Neuron (in vitro differentiated cells): ENCODE data around the gene ITGA1.
"Not testable (repeated sequence)": the region's sequence is repeated elsewhere in the genome, so short reads cannot be mapped to it uniquely, and the experiment has no call there.

ENCODE experiments used
- H2AFZ ChIP-seq: one replicate; pipeline ENCODE4 v1.6.1; 2013; ENCODE audit warnings: low read depth, mild to moderate bottlenecking, inconsistent platforms, low read length, moderate library complexity
- H3K27me3 ChIP-seq: one replicate; pipeline ENCODE4 v1.6.1; 2013; ENCODE audit warnings: low read length; ENCODE audit not compliant: insufficient read depth
- H3K36me3 ChIP-seq: one replicate; pipeline ENCODE4 v1.6.1; 2013; ENCODE audit warnings: low read length; ENCODE audit not compliant: insufficient read depth
- H3K4me1 ChIP-seq: one replicate; pipeline ENCODE4 v1.6.1; 2013; ENCODE audit warnings: low read length; ENCODE audit not compliant: insufficient read depth
- H3K4me3 ChIP-seq: 2 replicates; pipeline ENCODE4 v1.5.1; 2013; ENCODE audit warnings: mild to moderate bottlenecking, low read length, moderate library complexity
- H3K9me3 ChIP-seq: one replicate; pipeline ENCODE4 v1.6.1; 2013; ENCODE audit warnings: low read length

The ITGA1 gene

DNA sequence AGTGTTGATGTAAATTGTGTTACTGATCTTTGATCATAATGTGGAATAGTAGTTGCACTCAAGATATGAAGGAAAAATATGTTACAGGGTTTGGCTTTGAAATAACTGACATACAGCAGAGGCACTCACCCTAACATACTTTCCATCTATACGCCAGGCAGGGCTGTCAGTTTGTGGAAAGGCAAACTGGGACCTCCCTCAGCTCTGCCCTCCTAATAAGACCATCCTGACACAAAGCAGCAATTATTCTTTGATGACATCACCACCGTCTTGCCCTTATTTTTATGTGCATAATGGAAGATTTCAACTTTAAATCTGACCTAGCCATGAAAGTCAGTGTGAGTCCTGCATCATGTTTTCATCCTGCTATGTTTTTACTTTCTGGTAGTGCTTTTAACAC, 42.9 kb downstream of the ITGA1 start:
- Histone ChIP-seq H3K4me1 (peaks cover 2% of the 10 kb centered on the region), H3K9me3 (no peaks in the 10 kb centered on the region), H3K27me3 (no peaks in the 10 kb centered on the region), H2AFZ (no peak overlapping the region), H3K36me3 (no peaks in the 10 kb centered on the region), H3K4me3 (no peak overlapping the region)

DNA sequence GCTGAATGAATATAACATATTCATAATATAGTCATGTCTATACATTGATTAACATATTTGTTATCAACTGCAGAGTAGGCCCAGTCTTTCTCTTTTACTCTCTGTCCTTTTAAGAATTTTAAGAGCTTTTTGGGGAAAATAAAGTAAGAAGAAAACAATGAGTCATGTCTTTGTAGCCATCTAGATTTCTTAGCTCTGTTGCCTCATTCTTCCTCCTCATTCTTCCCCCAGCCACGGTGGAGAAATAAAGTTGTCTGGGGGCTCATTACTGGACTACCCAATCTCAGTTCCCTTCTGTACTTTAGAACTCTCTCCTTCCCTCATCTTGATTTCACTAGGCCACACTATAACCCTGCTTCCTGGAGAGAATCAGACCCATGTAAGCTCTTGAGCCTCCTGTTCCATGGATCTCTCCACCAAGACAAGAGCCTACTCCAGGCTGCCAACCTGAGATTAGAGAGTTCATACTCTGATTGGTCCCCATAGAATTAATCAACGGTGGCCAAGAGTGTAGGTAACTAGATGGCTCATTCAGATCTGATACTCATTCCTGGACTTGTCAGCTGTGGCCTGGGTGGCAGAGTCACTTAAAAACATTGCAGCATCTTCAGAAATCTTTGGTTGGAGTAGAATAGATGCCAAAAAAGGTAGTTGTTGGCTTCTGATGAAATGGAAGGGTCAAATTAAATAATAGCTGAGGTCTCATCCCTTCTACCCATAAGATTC, 44.2 kb downstream of the ITGA1 start:
- Histone ChIP-seq H3K36me3 (no peaks in the 10 kb centered on the region), H3K4me3 (no peak overlapping the region), H3K27me3 (no peaks in the 10 kb centered on the region), H3K9me3 (no peaks in the 10 kb centered on the region), H3K4me1 (peaks cover 2% of the 10 kb centered on the region), H2AFZ (no peak overlapping the region)

DNA sequence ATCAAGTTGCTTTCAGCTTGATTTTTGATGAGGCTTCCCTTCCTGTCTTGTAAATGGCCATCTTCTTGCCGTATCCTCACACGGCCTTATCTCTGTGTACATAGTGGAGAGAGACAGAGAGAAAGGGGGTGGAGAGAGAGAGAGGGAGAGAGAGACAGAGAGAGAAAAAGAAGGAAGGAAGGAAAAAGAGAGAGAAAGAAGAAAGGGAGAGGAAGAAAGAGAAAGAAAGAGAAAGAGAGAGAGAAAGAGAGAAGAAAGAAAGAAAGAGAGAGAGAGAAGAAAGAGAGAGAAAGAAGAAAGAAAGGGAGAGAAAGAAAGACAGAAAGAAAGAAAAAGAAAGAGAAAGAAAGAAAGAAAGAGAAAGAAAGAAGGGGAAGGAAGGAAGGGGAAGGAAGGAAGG, 46.6 kb downstream of the ITGA1 start:
- no peaks in the 10 kb centered on the region for H3K27me3 ChIP-seq
- peaks cover 2% of the 10 kb centered on the region for H3K4me1 ChIP-seq
- H3K4me3 ChIP-seq, result no peak overlapping the region
- no peak overlapping the region for H2AFZ ChIP-seq
- no peaks in the 10 kb centered on the region for H3K36me3 ChIP-seq
- H3K9me3 ChIP-seq, result no peaks in the 10 kb centered on the region

DNA sequence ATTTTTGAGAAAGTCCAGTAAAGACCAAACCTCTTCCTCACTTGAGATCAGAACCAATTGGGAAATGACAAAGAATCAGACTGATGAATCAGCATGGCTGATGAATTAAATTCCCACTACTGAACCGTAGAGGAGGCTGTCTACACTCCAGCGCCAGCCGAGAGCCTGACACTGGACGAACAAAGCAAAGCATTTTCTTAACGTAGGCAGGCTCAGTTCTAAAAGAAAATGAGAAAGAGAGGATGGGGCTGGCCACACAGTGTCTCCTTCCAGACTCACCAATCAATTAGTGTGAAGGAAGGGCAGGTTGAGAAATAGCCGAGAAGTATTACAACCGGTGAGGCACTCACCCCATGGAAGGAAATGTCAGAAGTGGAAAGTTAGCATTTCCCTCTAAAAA, 49.4 kb downstream of the ITGA1 start:
- Histone ChIP-seq H3K9me3 (no peaks in the 10 kb centered on the region), H3K27me3 (no peaks in the 10 kb centered on the region), H3K4me1 (peaks cover 4% of the 10 kb centered on the region), H3K36me3 (no peaks in the 10 kb centered on the region), H3K4me3 (no peak overlapping the region), H2AFZ (peak overlapping the region; percentile 88)

DNA sequence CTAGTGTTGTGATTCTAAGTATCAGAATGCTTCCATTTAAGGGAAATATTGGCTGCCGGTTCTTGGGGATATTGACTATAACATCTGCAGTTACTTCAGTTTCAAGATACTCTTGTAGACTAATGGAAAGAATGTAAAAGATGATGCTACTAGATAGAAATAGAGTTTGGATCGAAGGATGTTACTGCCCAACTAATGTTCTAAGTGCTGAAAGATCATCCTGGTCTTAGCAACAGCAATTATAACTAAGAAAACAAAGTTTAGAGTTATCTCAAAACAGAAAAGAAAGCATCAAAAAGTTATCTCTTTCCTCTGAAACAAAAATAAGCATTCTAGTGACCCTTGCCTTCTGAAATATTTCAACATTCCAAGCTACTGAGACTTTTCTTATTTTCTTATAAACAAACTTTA, 49.9 kb downstream of the ITGA1 start:
- Histone ChIP-seq H3K4me1 (peaks cover 4% of the 10 kb centered on the region), H3K9me3 (no peaks in the 10 kb centered on the region), H3K4me3 (no peak overlapping the region), H3K36me3 (no peaks in the 10 kb centered on the region), H3K27me3 (no peaks in the 10 kb centered on the region), H2AFZ (peak overlapping the region; percentile 88)

DNA sequence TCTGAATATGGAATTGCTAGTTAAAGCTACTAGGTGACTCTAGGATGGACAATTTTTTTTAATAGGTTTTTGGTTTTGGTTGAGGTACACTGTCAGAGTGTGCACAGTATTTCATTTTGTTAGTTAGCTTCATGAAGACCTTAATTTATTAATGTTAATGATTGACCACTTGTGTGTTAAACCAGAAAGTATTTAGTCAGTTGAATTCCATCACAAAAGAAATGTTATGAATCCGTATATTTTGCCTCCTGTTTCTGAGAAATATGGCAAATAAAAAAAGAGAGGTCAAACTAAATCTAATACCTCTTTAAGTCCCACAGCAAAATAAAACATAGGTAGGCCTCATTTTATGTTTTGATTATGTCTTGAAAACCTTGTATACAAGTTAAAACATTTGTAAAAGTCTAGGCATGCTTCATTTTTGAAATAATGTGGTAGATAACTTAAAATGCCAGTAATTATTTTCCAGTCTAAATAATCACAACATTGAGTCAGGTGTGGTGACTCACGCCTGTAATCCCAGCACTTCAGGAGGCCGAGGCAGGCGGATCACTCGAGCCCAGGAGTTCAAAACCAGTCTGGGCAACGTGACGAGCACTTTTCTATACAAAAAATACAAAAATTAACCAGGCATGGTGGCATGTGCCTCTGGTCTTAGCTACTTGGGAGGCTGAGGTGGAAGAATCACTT, 50.8 kb downstream of the ITGA1 start:
- Histone ChIP-seq H3K9me3 (no peaks in the 10 kb centered on the region), H3K27me3 (no peaks in the 10 kb centered on the region), H3K4me3 (no peak overlapping the region), H3K36me3 (no peaks in the 10 kb centered on the region), H2AFZ (no peak overlapping the region), H3K4me1 (peaks cover 4% of the 10 kb centered on the region)

DNA sequence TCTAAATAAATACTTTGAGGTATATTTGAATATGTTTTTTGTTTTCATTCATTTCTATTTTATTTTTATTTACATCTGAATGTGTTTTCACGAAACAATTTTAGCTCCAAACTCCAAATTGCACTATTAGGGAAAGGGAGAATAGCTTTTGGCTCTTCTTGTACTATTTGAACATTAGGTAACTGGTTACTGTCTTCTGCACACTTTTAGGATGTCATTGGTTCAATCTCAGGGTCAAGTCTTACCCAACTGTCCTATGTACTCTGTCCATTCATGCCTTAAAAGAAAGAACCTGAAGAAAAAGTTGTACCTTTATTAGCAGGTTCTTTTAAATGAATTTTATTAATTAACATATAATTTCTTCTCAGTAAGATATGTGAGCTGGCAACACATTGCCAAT, 51.6 kb downstream of the ITGA1 start:
- Histone ChIP-seq H3K9me3 (no peaks in the 10 kb centered on the region), H2AFZ (no peak overlapping the region), H3K4me3 (no peak overlapping the region), H3K36me3 (no peaks in the 10 kb centered on the region), H3K4me1 (peaks cover 4% of the 10 kb centered on the region), H3K27me3 (no peaks in the 10 kb centered on the region)

DNA sequence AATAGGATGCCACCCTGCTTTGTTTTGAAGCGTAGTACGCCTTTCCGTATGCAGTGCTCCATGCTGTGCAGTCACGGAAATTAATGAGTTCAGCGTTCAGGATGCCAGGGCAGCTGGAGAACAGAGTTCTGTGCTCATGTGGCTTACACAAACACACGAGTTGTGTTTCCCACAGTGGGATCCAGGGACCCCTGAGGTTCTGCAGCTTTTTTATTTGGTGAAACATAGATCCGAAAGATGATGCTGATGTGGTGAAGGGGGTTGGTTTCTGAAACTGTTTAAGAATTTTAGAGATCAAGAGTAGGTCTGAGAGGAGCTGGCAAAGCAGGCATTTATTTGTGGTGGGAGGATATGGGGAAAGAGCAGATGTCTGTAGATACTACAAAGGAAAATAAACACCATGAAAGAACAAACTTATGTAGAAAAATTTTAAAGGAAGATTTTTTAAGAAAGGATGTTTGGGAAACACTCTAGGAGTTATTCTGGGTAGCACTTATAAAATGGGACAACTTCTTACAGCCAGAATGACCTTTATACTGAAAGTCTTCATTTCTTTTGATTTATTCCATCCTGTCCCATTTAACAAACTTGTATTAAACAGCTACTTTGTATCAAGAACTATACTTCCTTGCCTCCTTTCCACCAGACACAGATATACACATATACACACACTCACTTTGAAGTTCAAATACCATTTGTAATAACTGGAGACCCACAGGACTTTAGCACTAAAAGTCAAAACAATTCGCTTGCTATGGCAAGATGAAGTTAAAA, 52.7 kb downstream of the ITGA1 start:
- Histone ChIP-seq H3K27me3 (no peaks in the 10 kb centered on the region), H3K36me3 (no peaks in the 10 kb centered on the region), H2AFZ (no peak overlapping the region), H3K9me3 (no peaks in the 10 kb centered on the region), H3K4me3 (no peak overlapping the region), H3K4me1 (peaks cover 4% of the 10 kb centered on the region)

DNA sequence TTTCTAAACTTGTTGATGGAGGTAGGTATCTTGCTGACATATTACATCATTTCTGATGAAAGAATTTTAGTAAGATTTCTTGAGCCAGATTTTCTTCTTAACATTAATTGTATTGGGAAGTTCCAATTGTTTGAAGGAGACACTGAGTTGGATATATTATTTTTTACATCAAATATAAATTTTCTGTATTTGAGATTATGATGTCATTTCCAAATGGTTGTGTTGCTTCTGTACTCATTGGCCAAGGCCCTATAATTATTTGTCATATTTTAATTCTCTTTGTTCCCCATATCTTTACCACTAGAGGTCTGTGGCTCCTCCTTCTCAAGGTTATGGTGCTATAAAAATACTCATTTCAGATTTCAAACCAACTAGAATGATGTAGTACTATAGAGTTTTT, 53.4 kb downstream of the ITGA1 start:
- Histone ChIP-seq H3K4me1 (peaks cover 4% of the 10 kb centered on the region), H3K9me3 (no peaks in the 10 kb centered on the region), H2AFZ (no peak overlapping the region), H3K27me3 (no peaks in the 10 kb centered on the region), H3K36me3 (no peaks in the 10 kb centered on the region), H3K4me3 (no peak overlapping the region)

DNA sequence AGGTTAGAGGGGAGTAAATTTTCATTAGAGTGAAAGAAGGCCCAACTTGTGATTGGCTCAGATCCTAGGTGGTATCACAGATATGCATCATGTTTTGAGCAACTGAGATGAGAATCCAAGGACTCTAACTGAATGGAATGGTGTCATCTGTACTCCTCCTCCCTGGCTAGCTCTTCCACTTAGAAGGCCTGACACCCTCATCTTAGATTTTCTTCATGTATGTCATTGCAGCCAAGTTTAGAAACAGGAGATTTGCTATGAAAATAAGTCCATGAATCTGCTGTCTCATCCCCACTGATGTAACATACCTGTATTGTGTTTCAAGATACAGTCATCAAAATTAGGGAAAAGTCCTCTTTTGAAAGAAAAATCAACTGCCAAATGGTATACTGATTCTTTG, 54.4 kb downstream of the ITGA1 start:
- Histone ChIP-seq H3K9me3 (no peaks in the 10 kb centered on the region), H3K36me3 (no peaks in the 10 kb centered on the region), H3K4me1 (peaks cover 4% of the 10 kb centered on the region), H3K27me3 (no peaks in the 10 kb centered on the region), H2AFZ (no peak overlapping the region), H3K4me3 (no peak overlapping the region)

DNA sequence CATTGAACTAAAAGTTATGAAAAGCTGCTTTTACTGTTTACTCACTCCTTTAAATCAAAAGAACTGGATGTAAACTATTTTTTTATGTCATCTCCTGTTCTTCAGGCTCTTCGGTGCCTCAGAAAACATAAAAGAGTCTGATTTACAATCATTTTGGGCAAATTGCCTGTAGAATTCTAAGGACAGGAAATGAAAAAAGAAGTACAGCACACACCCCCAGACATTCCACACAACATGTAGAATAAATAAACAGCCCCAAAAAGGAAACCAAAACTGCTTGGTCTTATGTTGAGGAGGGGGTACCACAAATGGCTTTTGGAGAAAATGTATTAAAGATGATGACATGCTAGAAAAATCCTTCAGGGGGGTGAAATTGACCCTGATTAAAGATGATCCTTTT, 57.2 kb downstream of the ITGA1 start:
- Histone ChIP-seq H3K36me3 (no peaks in the 10 kb centered on the region), H3K4me3 (no peak overlapping the region), H3K9me3 (no peaks in the 10 kb centered on the region), H3K4me1 (peaks cover 4% of the 10 kb centered on the region), H3K27me3 (no peaks in the 10 kb centered on the region), H2AFZ (no peak overlapping the region)

DNA sequence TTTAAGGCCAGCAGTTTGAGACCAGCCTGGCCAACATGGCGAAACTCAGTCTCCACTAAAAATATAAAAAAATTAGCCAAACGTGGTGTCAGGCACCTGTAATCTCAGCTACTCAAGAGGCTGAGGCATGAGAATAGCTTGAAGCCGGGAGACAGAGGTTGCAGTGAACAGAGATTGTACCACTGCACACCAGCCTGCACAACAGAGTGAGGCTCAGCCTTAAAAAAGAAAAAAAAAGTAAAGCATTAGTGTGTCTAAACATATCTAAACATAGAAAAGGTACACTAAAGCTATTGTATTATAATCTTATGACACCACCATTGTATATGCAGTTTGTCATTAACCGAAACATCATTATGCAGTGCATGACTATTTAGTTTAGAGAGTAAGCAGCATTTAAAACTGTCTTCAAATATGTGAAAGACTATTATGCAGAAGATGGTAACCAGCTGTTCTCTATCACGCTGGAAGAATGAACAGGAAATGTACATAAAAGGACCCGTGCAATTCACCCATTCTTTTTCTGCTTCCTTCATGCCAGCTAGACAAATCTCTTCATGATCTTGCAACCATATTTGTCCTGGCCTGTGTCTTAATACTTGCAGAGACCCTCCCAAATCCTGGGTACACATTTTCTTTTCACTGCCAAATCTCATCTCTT, 58.6 kb downstream of the ITGA1 start:
- no peaks in the 10 kb centered on the region for H3K27me3 ChIP-seq
- H2AFZ ChIP-seq, result no peak overlapping the region
- no peaks in the 10 kb centered on the region for H3K9me3 ChIP-seq
- no peak overlapping the region for H3K4me3 ChIP-seq
- H3K4me1 ChIP-seq, result no peaks in the 10 kb centered on the region
- no peaks in the 10 kb centered on the region for H3K36me3 ChIP-seq

DNA sequence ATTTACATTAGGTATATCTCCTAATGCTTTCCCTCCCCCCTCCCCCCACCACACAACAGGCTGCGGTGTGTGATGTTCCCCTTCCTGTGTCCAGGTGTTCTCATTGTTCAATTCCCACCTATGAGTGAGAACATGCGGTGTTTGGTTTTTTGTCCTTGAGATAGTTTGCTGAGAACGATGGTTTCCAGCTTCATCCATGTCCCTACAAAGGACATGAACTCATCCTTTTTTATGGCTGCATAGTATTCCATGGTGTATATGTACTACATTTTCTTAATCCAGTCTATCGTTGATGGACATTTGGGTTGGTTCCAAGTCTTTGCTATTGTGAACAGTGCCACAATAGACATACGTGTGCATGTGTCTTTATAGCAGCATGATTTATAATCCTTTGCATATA, 61.0 kb downstream of the ITGA1 start:
- H3K4me3 ChIP-seq, H3K27me3 ChIP-seq, H3K36me3 ChIP-seq, H3K4me1 ChIP-seq, H2AFZ ChIP-seq, H3K9me3 ChIP-seq: not testable (repeated sequence)
